Glomerular visceral epithelial cell (primary cell): ENCODE data around the gene OAS3.
"Not testable (repeated sequence)": the region's sequence is repeated elsewhere in the genome, so short reads cannot be mapped to it uniquely, and the experiment has no call there.

Experiments
- DNase-seq: peaks from one replicate; pipeline ENCODE4 v3.0.0-alpha.2; 2016; ENCODE audit errors: extremely low spot score

Gene OAS3

DNA sequence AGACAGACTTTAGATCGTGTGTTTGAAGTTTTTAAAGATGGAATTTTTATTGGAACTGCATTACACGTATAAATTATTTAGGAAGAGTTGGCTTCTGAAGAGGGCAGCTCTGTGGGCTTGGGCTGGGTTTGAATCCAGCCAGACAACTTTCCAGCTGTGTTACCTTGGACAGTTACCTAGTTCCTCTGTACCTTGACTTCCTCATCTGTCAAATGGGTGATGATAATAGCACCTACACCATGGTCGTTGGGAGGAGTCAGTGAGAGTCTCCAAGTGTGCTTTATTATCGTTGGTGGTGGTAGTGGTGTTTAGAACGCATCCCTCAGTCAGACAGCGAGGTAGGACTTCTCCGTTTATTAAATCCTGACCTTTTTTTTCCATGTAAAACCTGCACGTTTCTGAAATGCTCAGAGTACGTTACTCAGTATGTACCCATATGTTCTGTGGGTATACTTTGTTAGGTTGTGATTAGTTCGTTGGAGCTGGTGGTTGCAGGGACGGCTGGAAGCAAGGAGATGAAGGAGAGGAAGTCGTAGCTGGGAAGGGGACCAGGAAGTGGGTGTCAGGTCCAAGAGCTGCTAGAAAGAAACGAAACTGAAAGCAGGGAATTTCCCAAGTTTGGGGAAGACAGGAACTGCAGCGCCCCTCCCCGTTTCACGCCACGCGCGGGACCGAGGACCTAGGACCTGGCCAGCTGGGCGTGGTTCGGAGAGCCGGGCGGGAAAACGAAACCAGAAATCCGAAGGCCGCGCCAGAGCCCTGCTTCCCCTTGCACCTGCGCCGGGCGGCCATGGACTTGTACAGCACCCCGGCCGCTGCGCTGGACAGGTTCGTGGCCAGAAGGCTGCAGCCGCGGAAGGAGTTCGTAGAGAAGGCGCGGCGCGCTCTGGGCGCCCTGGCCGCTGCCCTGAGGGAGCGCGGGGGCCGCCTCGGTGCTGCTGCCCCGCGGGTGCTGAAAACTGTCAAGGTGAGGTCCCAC, at the start of gene OAS3:
OAS3 (plus strand) TSS at position 734 of the 979 bp plus-strand sequence; CDS start at position 791, 57 bp downstream.
- peak; percentile 88 for DNase-seq

DNA sequence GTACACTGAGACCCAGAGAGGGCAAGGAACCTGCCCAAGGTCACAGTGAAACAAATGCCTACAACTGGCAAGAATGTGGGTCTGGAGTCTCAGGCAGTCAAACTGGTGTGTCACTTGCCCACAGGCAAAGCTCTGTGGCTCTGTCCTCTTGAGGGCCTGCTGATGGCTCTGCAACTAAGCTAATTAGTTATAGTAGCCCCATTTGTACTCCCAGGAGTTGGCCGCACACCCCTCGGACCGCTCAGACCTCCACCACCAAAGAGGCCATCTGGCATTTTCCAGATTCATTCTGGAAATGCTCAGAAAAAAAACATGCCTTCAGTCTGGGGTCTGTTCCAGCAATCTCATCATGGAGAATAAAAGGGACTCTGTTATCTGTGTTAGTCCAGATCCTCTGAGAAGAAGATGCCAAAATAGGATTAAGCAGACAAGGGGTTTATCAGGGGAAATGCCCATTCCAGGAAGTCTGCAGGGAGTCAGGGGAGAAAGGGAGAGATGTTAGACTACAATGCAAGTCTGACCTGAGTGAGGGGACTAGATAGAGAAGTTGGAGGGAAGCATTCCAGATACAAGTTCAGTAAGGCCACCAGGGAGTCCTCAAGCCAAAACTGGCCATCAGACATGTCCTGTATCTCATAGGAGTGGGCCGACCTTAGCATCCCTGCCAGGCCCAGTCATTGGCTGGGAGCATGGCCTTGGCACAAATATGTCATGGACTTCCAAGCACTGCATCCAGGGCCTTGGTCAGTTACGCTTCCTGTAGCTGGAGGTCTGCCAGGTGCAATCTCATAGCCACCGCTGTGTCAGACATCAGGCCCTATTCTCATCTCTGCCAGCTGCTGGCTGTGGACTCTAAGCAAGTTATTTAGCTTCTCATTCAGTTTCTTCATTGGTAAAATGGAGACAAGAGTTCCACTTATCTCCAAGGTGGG, 46.9 kb upstream of the OAS3 start:
- DNase-seq, result no peak

DNA sequence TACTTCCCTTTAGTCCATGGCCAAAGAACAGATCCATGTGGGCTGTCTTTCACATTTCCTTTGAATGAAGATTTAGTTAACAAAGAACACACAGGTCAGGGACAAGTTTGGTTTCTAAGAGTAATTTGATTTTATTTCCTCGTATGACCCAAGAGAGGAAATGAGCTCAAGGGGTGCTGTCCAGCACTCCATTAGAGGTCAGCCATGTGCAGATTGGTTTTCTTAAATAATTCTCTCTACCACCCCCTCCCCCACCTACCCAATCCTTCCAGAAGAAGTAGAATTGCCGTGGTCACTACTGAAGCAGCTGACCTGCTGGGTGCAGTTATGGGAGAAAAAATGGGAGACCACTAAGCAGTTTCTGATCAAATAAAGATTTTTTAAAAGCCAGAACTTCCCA, 45.4 kb upstream of the OAS3 start:
- DNase-seq, result no peak

GRCh38 chr12:112894128-112894527, 44.1 kb upstream of the OAS3 start:
- no peak for DNase-seq

GRCh38 chr12:112898380-112898779, 39.9 kb upstream of the OAS3 start:
- no peak for DNase-seq

GRCh38 chr12:112900298-112901145, 37.8 kb upstream of the OAS3 start:
- peak; percentile 49 for DNase-seq

GRCh38 chr12:112901271-112901670, 37.0 kb upstream of the OAS3 start:
- DNase-seq, result no peak

GRCh38 chr12:112904571-112904970, 33.7 kb upstream of the OAS3 start:
- DNase-seq, result no peak

DNA sequence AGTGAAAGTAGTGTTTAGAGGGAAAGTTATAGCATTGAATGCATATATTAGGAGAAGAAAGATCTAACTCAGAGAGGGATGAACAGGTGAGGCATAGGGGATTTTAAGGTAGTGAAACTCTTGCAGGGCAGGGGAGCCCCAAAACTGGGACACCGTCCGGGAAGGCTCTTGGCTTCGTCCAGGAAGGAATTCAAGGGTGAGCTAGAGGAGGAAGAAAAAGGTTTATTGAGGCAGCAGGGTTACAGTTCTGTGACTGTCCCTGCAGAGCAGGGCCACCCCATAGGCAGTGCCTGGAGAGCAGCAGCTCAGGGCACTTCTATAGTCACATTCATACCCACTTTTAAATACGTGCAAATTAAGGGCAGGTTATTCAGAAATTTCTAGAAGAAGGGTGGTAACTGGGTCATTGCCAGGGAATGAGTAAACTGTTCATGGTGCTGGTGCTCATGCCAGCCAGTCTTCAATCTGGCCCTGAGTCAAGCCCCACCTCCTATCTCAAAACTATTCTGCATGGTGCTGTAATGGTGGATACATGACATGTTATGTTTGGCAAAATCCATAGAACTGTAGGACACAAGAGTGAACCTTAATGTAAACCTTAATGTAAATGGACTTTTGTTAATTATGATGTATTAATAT, 32.7 kb upstream of the OAS3 start:
- DNase-seq, result no peak

GRCh38 chr12:112906712-112907414, 31.4 kb upstream of the OAS3 start, which contains the start of gene OAS1:
TSS of gene OAS1 (plus strand) at chr12:112906962. CDS start at chr12:112907040, 78 bp downstream.
- DNase-seq, result peak; percentile 63

DNA sequence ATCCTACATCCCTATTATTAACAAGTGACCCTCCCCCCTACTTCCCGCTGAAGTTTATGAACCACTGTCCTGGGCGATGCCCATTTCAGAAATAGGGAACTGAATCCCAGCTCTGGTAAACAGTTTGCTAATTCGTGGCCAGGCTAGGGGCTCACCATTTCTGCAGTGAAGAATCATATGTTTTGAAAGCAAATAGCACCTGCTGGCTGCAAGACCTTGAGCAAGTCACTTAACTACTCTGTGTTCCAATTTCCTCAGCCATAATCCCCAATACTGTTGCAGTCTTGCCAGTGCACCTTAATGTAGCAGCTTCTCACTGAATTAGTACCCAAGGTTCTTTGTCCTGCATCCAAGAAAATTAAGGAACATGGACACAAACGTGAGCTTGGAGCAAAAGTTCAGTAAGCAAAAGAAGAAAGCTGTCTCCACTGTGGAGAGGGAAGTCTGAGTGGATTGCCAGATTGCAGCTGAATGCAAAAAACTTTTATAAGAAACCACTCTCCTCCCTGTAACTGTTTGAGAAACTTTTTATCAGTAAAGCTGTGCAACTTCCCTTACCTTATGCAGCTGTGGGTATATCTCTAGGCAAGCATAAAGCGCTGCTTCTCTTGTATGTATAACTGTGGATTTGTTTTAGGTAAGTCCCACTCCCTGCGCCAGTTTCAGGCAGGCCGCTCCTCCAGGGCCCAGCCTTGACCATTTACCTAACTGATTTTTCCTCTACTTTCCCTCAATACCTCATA, 30.7 kb upstream of the OAS3 start:
- DNase-seq, result no peak

DNA sequence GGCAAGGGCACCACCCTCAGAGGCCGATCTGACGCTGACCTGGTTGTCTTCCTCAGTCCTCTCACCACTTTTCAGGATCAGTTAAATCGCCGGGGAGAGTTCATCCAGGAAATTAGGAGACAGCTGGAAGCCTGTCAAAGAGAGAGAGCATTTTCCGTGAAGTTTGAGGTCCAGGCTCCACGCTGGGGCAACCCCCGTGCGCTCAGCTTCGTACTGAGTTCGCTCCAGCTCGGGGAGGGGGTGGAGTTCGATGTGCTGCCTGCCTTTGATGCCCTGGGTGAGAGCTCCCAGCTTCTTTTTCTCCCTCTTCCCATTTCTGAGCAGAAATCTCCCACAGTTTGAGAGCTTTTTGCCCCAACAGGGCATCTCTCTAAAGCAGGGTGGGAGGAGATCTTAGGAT, 29.7 kb upstream of the OAS3 start:
- DNase-seq, result no peak

DNA sequence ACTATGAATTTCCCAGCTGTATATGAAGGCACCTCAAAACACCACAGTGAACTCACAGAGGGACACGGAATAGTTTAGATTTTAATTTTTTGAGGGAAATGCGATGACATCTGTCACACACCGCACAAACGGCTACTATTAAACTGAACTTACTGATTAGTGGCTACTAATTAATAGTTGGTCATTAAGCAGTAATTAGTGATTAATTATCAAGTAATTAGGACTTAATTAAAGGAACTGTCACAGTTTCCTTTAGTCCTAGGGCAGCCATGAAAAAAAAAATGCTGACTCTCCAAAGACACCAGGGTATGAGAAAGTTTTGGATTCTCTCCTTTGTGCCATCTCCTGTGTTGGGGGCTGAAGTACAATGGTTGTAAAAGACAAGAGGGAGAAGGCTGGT, 28.6 kb upstream of the OAS3 start:
- DNase-seq, result no peak

GRCh38 chr12:112913038-112913688, 25.1 kb upstream of the OAS3 start:
- no peak for DNase-seq

- DNase-seq, result not testable (repeated sequence)
These were observed 24.4 kb upstream of the OAS3 start for GRCh38 chr12:112913888-112914287.

DNA sequence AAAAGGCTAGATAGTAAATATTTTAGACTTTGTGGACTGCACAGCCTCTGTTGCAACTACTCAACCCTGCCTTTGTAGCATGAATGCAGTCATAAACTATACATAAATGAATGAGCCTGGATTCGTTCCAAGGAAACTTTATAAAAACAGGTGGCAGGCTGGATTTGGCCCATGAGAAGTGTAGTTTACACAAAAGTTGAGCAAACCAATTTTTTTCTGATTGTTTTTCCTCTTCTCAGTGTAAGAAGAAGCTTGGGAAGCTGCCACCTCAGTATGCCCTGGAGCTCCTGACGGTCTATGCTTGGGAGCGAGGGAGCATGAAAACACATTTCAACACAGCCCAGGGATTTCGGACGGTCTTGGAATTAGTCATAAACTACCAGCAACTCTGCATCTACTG, 22.0 kb upstream of the OAS3 start:
- no peak for DNase-seq

DNA sequence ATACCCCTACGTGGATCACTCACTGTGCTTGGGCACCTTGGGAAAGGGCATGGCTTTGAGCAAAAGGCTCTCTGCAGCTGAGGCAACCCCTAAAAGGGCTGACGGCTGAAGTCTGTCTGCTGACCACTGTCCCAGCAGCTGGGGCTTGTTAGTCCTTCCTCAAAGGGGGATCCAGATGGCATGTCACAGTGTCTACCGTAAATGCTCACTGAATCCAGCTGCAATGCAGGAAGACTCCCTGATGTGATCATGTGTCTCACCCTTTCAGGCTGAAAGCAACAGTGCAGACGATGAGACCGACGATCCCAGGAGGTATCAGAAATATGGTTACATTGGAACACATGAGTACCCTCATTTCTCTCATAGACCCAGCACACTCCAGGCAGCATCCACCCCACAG, 19.2 kb upstream of the OAS3 start:
- DNase-seq, result no peak

GRCh38 chr12:112924986-112925385, 13.3 kb upstream of the OAS3 start:
- no peak for DNase-seq
